ENCODE results near the gene CDH13.

CDH13 gene

DNA sequence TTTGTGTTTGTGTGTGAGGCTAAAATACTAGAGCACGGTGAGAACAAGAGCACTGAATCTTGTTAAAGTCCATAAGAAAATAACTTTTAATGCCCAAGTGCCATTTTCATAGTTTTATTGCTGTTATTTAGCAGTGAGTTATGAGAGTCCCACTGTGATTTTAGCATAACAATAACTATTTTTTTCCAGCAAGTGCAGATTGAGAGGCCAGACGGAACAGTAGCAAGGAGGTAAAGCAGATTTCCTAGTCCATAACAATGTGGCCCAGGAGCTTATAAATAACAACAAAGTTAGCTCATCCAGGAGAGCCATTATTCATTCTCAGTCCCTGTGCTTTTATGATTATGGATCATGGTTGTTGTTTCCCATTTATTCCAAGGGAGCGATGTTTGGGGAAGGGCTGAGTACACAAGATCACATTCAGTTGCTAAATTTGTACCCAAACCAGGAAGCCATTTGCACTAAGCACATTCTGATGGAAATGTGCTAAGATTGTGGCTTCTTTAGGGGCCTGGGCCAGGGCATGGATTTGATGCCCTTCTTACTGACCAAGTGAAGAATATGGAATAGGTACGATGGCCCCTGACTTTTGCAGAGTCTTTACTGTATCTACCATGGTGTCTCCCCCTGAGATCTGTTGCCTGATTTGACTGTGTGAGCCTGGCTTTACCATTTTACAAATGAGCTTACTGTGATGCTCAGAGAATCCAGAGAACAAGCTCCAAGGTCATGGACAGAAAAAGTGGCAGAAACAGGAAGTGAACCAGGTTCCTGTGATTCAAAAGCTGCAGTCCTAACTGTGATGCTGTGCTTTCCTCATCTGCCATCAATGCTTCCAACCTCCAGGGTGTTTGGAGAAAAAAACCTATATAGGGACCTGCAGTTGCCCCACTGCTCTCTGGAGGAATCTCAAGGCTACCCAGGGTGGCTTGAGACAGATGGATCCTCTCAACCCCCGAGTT lies 976.3 kb downstream of the CDH13 start:
- no peak for DNase-seq

DNA sequence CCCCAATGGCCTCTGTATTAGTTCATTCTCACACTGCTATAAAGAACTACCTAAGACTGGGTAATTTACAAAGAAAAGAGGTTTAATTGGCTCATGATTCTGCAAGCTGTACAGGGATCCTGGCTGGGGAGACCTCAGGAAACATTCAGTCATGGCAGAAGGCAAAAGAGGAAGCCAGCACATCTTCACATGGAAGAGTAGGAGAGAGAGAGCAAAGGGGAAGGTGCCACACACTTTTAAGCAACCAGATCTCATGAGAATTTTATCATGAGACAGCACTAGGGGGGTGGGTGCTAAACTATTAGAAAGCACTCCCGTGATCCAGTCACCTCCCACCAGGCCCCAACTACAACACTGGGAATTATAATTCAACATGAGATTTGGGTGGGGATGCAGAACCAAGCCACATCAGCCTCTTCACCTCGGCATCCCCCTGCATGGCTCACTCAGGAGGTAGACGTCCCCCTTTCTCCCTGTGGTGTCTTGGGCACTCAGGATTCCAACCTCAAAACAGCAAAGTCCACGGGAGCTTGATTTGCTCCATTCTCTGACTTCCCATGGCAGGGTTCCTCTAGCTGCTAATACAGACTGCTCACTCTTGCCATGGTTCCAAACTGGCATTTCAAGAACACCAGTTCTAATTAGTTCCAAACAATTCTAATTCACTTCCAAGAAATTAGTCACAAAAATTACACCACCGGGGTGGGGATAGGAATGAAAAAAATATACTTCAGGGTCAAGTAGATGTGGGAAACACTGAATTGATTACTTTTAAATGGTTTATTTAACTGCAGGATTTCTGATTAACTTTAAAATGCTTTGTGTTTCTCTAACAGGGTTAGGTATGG lies 977.2 kb downstream of the CDH13 start:
- no peak for DNase-seq

DNA sequence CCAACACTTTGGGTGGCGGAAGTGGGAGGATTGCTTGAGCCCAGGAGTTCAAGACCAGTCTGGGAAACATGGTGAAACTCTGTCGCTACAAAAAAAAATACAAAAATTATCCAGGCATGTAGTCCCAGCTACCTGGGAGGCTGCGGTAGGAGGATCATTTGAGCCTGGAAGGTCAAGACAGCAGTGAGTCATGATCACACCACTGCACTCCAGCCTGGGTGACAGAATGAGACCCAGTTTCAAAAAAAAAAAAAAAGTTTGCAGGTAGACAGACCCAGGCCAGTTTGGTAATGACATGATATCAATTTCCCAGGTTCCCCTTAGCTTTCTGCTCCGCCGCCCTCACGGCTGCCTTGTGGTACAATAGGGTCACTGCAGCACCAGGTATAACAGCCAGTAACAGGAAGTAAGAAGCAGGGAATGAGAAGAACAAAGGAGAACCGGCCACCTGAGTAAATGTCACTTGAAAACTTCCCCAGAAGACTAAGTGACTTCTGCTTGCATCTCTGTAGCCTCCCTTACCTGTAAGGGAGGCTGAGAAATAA lies 979.8 kb downstream of the CDH13 start:
- no peak for DNase-seq

DNA sequence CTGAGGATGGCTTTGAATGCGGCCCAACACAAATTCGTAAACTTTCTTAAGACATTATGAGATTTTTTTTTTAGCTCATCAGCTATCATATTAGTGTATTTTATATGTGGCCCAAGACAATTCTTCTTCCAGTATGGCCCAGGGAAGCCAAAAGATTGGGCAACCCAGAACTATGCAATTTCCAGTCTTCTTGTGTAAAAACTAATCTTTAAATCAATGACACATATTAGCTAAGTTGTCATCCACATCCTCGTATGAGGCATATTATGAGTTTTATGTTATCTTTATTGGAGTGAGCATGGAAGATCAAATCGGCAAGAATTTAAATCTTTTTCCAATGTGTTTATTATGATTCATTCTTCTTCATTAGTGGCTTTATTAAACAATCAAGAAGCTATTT lies 982.4 kb downstream of the CDH13 start:
- no peak for DNase-seq

DNA sequence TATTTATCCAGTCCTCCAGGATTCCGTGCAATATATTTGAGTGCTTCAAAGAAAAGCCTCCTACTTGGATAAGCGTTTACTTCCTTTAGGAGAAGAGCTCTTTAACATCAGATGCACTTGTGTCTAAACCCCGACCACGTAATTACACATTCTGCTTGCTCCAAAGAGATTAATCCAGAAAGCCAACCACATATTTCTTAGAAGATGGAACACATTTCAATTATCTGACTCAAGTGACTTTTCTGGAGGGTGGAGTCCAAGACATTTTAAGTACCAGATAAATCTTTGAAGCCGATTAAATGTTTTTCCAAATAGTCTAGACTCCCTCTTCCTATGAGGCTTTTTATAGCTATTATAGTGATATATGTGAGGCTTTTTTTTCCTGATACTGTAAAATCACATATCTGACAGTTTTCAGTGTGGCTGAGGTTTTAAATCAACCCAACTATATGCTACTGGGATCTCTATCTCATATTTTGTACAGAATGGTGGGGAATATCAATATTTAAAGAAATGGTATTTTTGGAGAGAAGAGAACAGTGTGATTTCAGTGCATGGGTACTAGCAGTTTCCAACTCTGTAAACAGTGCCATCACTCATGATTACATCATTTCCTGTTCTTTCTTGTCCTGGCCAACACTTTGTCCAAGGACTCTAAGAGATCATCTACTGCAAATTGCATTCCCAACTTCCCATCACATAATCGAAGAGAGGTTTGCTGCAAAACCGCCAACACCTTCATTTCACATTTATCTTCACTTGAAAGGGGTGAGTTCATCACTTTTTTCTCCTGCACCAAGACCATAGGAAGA lies 988.6 kb downstream of the CDH13 start:
- no peak for DNase-seq

DNA sequence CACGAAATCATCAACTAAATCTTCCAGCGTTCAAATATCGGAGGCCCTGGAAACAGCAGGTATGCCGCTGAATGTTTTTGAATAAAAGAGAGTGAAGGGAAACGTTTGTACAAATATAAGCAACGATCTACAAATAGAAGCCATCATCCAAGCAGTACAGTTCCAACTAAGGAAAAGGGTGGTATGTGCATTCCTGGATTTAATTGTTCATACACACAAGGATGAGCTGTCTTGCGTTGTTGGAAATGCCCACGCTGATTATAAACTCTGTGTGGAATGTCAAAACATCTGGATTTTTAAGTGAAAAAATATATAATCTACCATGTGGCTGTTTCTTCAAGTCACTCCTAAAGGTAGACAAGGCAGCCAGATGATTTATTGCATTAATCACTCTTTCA lies 989.2 kb downstream of the CDH13 start:
- no peak for DNase-seq

DNA sequence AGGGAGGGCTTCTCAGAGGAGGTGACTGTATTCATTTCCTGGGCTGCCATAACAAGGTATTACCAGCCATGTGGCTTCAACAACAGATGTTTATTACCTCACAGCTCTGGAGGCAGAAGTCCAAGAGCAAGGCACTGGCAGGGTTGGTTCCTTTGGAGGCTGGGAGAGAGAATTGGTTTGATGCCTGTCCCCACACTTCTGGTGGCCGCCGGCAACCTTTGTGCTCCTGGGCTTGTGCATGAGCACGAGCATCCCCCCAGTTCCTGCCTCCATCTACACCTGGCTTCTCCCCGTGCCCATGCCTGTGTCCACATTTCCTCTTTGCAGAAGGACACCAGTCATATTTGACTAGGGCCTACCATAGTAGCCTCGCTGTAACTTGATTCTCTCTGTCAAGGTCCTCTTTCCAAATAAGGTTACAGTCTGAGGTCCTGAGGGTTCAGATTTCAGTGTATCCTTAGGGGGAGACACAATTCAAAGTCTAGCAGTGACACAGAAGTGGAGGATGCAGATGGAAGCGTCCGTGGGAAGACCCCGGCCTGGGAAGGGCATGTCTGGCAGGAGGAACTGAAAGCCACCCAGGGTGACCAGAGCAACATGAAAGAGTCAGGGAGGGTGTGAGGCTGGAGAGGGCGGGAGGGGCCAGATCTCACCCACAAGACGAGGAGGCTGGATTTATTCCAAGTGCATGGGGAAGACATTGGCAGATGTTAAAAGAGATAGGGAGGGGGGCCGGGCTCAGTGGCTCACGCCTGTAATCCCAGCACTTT lies 992.8 kb downstream of the CDH13 start:
- DNase-seq: no peak

DNA sequence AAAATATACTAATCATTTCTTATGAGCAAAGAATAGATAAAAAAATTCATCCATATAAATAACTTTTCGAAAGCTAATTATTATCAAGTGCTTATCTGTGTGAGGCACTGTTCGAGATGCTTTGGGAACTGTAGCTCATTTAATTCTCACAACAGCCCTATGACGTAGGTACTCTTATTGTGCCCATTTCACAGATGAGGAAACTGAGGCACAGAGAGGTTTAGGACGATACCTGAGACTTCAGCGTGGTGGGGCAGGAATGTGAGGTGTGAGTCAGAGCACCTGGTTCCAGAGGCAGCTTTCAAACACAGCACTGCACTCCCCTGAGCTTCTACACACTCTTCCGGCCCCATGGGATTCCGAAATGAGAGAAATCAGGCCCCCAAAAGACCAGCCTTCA lies 995.2 kb downstream of the CDH13 start:
- DNase-seq: no peak

DNA sequence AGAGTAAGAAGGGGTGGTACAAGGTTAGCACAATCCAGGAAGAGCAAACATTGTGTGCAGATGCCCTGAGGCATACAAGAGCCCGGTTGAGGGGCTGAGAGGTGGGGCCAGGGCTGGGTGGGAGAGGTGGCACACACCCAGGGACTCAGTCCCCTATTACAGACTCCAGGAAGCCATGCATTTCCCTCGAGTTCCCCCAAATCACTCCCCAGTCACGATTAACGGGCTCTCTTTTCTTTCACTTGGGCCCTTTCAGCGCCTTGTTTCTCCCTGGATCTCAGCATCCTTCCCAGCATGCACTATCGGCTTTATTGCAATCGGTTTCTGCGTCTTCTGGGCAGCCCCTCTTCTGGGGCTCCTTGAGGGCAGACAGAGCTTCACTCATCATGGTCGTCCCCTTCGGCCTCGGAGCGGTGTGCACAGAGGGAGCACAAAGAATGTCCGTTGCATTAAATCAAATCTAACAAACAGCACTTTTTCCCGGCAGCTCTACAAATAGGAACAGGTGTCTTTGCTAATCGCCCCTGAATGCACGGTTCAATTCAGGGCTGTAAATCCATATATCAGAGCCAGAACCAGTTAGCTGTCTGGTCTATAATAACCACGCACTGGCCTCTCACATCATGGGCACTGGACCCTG lies 996.4 kb downstream of the CDH13 start:
- no peak for DNase-seq

DNA sequence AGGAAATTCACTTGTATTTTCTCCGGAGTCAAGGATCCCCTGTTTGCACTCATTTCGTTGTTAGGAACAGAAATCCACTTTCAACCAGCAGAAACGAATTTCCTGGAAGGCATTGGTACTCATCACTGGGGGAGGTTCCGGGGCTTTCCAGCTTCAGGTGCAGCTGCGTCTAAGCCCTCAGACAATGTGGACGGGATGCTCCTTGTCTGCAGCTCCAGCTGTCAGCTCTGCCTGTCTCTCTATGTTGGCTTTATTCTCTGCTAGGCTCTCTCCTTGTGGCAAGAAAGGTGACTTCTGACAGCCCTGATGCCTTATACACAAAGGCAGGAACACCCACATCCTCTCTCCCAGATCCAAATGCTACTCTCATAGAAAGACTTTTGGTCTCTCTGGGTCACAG lies 997.1 kb downstream of the CDH13 start:
- DNase-seq: no peak

DNA sequence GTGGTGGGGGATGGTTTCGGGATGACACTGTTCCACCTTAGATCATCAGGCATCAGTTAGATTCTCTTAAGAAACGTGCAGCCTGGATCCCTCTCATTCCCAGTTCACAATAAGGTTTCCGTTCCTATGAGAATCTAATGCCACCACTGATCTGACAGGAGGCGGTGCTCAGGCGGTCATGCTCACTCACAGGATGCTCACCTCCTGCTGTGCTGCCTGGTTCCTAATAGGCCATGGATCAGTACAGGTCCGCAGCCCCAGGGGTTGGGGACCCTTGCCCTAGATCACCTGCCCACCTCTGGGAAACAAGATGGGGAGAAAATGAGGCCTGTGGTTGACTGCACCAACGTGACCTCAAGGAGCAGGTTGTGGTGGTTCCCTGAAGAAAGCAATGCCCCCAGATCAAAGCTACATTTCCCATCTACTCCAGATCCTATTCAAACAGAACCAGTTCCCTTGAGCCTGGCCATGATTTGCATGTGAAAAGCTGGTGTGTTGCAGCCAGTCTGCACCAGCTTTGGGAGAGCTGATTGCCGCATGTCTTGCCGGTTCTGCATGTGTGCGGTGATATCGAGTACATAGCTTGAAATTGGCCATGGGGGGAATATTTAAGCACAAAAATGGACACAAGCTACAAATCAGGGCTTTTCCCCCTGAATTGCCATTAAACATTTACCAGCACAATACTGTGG lies 997.8 kb downstream of the CDH13 start:
- no peak for DNase-seq

DNA sequence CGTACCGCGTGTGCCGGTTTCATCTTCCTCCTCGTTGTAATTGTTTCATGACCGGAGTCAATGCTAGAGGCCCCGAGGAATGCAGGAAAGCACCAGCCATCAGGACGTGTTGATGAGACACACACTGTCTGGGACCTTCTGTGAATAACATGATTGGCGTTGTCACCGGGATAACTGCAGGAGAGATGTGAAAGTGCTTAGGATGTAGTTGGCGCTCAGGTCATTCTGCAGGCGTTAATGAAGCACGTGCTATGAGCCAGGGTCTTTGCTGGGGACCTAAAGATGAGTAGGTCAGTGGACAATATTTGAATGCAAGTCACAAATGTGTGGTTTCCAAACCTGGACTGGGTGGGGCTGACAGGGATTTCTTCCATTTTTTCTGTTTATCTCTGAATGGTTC lies 999.4 kb downstream of the CDH13 start:
- no peak for DNase-seq

DNA sequence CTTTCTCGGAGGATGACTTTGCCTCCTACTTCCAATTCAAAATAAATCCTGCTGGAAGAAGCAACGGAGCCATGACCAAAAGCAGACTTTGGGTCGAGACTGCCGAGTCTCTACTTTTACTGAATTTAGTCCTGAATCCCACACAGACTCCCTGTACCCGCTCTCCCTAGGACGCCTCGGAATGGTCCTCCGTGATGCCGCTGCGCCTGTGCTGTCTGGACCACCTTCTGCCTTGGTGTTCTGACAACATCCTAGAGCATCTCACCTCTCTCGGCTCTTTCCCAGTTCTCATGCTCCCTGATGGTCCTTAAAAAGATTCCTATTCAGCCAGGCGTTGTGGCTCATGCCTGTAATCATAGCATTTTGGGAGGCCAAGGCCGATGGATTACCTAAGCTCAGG lies 999.9 kb downstream of the CDH13 start:
- no peak for DNase-seq

DNA sequence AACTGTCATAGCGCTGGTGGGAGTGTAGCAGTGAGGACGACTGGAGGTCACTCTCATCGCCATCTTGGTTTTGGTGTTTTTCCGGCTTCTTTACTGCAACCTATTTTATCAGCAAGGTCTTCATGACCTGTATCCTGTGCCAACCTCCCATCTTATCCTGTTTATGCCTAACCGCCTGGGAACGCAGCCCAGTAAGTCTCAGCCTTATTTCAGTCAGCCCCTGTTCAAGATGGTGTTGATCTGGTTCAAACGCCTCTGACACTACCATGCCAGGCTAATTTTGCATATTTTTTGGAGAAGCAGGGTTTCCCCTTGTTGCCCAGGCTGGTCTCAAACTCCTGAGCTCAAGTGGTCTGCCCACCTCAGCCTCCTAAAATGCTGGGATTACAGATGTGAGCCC lies 1001.2 kb downstream of the CDH13 start:
- no peak for DNase-seq

DNA sequence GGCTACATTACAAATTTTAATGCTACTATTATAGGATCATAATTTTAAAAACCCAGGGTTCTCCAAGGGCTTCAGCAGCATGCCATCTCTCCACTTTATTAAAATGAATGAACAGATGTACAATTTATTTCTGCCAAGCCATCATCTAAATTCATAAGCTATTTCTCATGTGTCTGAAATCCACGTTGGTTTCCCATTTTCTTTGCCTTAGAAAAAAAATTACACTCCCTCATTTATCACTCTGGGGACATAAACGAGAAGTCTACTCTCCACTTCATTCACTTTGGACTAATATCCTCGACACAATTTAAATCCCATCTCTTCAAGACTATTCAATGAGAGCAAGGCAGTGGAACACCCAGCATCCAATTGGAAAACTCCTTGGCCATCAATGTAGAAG lies 1002.7 kb downstream of the CDH13 start:
- DNase-seq: no peak

DNA sequence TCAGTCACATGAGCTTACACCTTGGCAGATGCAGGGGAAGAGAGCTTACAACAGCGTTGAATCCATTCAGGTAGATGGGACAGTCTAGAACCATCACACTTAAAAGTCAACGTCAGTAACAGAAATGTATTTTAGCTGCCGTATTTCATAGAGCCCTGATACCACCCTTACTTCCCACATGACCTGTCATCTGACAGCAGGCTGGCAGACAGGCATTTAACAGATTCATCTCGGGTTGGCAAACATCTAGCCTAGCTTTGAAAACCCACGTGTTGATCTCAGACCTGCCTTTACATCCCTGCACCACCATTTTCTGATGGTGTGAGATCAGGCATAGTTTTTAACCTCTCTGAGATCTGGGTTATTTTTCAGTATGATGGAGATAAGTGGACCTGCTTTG lies 1003.1 kb downstream of the CDH13 start:
- DNase-seq: no peak

DNA sequence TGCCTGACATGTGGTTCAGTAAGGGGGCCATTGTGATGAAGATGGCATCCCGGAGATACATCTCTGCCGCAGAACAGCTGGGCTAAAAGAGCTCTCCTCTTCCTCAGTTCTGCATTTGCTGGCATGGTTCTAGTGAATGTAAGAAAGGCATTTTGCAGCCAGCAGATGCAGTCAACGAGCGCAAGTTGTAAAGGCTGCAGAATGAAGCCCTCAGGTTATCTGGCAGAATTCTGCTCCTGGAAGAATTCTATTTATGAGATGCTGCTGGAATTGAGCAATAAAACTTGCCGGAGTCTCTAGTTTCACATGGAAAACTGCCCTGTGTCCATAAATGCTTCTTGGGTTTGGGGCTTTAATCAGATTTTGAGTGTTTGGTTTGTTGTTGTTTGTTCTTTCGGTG lies 1004.2 kb downstream of the CDH13 start:
- no peak for DNase-seq

DNA sequence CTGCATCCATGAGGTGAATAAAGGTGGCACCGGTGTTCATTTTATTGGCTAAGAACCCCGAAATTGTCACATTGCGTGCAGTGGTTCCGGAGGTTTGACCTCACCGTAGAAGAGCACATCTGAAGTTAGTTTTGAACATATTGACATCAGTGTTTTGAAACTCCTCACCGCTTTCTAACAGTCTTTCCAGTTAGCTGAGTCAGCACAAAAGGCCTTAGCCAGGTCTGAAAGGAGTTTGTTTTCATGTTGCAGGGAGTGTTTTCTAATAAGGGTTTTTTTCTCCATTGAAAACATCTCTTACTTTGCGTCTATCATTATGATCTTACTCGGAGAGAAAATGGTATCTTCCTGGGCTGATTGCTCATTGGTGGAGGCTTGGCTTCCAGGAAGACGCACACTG lies 1006.5 kb downstream of the CDH13 start:
- no peak for DNase-seq

DNA sequence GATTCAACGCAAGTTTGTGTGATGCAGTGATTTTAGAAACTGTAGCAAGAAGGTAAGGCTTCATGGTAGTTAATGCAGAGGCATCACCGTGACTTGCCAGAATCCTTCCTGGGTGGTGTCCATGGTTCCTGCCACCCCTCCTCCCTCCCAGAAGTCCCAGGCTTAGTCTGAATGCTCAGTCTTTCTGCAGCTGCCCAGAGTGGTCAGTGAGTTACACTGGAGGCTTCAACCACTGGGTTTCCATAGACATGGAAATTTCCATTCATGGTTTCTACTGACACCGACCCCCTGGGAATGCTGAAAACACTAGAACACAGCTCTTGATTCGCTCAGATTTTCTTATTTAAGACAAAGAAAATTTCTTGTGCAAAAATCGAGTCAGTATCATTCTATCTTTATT lies 1021.6 kb downstream of the CDH13 start:
- no peak for DNase-seq

DNA sequence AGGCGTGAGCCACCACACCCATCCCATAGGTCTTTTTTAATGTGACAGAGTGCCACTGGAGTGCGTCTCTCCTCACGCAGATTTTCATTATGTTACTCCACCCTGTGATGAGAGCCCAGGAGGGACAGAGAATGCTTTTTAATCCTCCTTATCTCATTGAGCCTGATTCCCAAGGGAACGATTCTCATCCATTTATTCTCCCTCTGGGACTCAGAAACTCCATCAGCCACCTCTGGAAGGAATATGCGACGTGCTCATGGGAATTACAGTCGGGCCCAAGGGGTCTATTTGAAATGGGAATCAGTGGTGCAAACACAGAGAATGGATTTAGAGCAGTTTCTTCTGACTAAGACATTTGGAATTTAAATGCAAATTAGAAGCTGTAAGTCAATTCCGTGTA lies 1025.1 kb downstream of the CDH13 start:
- no peak for DNase-seq

DNA sequence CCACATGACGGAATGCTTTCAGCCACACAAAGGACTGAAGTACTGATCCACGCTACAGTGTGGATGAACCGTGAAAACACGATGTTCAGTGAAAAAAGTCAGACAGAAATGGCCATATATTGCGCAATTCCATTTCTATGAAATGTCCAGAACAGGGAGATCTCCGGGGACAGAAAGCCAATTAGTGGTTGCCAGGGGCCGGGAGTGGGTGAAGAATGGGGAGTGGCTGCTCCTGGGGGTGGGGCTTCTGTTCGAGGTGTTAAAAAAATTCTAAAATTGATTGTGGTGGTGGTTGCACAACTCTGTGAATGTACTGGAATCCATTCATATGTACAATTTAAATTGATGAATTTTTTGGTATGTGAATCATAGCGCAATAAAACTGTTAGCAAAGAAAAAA lies 1026.2 kb downstream of the CDH13 start:
- no peak for DNase-seq
